Fibroblast of villous mesenchyme (primary cell): ENCODE measurements around the gene CERT1. TPM values are rescaled to one million over a fixed set of nuclear protein-coding genes. Genes with fewer than 3 reads are reported as not detected.

Experiments
- DNase-seq: peaks from one replicate; pipeline ENCODE4 v3.0.0-alpha.2; 2010; ENCODE audit warnings: low read depth
- H3K4me3 ChIP-seq: 2 replicates; pipeline ENCODE4 v1.5.1; 2011; ENCODE audit warnings: low read depth, mild to moderate bottlenecking, low read length
- total RNA-seq: library from RNA; depleted of rRNA; stranded (reverse); fragments of >200 nt; gene quantifications from 2 replicates; pipeline ENCODE4 v1.2.3, GENCODE V29; 2012
- TF ChIP-seq, protein P1 (sequence below): IDR thresholded peaks from 2 replicates; pipeline ENCODE4 v1.5.1; 2012; ENCODE audit warnings: low read depth, mild to moderate bottlenecking, low read length; ENCODE audit not compliant: insufficient read depth

CERT1 gene
- total RNA-seq, 1 donor, result 27.2 TPM

- DNase-seq, result no peak
- TF ChIP-seq, protein P1, sequence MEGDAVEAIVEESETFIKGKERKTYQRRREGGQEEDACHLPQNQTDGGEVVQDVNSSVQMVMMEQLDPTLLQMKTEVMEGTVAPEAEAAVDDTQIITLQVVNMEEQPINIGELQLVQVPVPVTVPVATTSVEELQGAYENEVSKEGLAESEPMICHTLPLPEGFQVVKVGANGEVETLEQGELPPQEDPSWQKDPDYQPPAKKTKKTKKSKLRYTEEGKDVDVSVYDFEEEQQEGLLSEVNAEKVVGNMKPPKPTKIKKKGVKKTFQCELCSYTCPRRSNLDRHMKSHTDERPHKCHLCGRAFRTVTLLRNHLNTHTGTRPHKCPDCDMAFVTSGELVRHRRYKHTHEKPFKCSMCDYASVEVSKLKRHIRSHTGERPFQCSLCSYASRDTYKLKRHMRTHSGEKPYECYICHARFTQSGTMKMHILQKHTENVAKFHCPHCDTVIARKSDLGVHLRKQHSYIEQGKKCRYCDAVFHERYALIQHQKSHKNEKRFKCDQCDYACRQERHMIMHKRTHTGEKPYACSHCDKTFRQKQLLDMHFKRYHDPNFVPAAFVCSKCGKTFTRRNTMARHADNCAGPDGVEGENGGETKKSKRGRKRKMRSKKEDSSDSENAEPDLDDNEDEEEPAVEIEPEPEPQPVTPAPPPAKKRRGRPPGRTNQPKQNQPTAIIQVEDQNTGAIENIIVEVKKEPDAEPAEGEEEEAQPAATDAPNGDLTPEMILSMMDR, result no peak
- H3K4me3 ChIP-seq, result no peak overlapping the region
Measured at GRCh38 chr5:75414241-75414640, 97.2 kb downstream of the CERT1 start.

DNA sequence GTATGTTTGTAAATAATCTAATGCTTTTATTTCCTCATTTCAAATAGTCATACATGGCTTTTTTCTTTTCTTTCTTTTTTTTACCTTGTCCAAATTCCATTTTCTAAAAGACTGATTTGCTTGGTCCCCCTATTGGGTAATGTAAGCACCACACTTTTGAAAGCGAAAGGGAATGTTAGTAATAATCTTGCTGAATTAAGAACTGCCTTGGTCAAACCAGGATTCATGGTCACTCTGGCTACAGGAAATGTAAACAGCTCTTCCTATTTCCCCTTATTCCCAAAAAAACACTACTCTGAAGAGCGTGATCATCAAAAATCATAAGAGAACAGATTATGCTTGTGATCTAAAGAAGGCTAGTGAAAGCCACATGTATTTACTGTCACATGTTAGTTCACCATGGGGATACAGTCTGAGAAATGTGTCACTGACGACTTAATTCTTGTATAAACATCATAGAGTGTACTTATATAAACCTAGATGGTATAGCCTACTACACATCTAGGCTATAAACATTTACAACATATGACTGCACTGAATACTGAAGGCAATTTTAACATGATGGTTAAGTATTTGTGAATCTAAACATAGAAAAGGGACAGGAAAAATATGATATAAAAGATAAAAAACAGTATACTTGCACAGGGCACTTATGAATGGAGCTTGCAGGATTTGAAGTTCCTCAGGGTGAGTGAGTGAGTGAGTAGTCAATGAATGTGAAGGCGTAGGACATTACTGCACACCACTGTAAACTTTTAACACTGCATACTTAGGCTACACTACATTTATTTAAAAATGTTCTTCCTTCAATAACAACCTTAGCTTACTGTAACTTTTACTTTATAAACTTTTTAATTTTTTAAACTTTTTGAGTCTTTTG, 99.1 kb downstream of the CERT1 start:
- peak; percentile 63 for DNase-seq
- TF ChIP-seq, protein P1, result peak; percentile 30
- no peak overlapping the region for H3K4me3 ChIP-seq

DNA sequence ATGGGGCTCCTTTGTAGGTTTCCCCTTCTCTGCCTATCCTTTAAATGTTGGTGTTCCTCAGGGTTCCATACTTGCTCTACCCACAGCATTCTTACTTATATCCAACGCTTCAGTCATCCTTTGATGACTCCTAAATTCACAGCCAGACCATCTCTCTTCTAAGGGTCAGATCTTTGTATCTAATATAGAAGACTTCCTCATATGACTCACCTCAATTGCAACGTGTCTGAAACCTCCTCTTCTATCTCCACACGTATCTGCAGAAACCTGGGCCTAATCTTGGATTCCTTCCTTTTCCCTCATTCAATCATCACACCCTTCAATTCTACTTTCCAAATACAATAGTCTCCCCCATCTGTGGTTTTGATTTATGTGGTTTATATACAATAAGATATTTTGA, 106.1 kb downstream of the CERT1 start:
- DNase-seq, result no peak
- TF ChIP-seq, protein P1, result no peak
- no peak overlapping the region for H3K4me3 ChIP-seq

GRCh38 chr5:75395277-75395676, 116.2 kb downstream of the CERT1 start:
- TF ChIP-seq, protein P1, result no peak
- H3K4me3 ChIP-seq, result no peak overlapping the region

GRCh38 chr5:75389430-75389829, 122.0 kb downstream of the CERT1 start:
- TF ChIP-seq, protein P1, result no peak
- H3K4me3 ChIP-seq, result no peak overlapping the region
- no peak for DNase-seq

More at GRCh38 chr5:75395277-75395676, 116.2 kb downstream of the CERT1 start:
- peak; percentile 5 for DNase-seq

- TF ChIP-seq, protein P1, result no peak
- no peak overlapping the region for H3K4me3 ChIP-seq
- DNase-seq, result no peak
Measured at GRCh38 chr5:75387806-75388205, 123.6 kb downstream of the CERT1 start.
